ENCODE measurements around the gene ABCF1.

DNA sequence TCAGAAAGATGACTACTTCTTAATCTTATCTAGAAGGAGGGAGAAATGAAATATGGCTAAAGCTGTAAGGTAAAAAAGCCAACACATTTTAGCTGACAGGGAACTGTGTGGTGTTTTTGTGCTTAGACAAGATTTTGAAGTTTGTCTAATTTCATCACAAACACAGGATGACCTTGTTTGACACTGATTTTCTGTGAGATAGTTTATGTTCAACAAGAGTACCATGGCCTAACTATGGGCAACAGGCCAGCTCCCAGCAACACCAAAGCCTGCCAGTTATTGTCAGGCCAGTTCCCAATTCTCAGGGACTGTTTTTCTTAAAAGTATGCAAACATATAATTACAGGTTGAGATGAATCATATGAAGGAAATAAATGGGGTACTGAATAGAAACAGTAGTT lies 5.5 kb upstream of the ABCF1 start:
- TF ChIP-seq, protein P1, sequence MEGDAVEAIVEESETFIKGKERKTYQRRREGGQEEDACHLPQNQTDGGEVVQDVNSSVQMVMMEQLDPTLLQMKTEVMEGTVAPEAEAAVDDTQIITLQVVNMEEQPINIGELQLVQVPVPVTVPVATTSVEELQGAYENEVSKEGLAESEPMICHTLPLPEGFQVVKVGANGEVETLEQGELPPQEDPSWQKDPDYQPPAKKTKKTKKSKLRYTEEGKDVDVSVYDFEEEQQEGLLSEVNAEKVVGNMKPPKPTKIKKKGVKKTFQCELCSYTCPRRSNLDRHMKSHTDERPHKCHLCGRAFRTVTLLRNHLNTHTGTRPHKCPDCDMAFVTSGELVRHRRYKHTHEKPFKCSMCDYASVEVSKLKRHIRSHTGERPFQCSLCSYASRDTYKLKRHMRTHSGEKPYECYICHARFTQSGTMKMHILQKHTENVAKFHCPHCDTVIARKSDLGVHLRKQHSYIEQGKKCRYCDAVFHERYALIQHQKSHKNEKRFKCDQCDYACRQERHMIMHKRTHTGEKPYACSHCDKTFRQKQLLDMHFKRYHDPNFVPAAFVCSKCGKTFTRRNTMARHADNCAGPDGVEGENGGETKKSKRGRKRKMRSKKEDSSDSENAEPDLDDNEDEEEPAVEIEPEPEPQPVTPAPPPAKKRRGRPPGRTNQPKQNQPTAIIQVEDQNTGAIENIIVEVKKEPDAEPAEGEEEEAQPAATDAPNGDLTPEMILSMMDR (IDR thresholded peaks at IDR 0.05) = no peak
- no peak for TF ChIP-seq POLR2A (IDR thresholded peaks at IDR 0.05)

All from uterus (tissue), 2 donors.